ENCODE results near the gene IFFO2. TPM values are rescaled to one million over a fixed set of nuclear protein-coding genes. Genes with fewer than 3 reads are reported as not detected.

The IFFO2 gene
- 100 to 1,000 TPM in 1 of 3 donors, 10 to 100 TPM in 2; 52.4 to 105 (median 66.5) TPM for total RNA-seq
- 27.0 TPM for total RNA-seq (2013)

GRCh38 chr1:18956193-18957135, at the start of gene IFFO2:
Gene IFFO2, minus strand, starts transcription at chr1:18956676. Its CDS starts 344 bp downstream, at chr1:18956332.
- Histone ChIP-seq H3K4me1 (ENCODE audit: control insufficient read depth, insufficient read depth, low read length) (peaks cover 53% of the 10 kb centered on the region), H3K9me3 (ENCODE audit: control insufficient read depth, insufficient read depth, low read length) (no peaks in the 10 kb centered on the region), H3K36me3 (ENCODE audit: control insufficient read depth, insufficient read depth, low read length) (no peaks in the 10 kb centered on the region), H3K4me3 (ENCODE audit: low read length) (peak within 1 kb of the TSS; percentile 62), H3K27me3 (ENCODE audit: control insufficient read depth, insufficient read depth, low read length) (no peaks in the 10 kb centered on the region), H3K27ac (ENCODE audit: low read length) (peak within 1 kb of the TSS; percentile 49)
- peak within 1 kb of the TSS; percentile 87 for H3K4me3 Mint-ChIP-seq
- ATAC-seq (peak; percentile 79 to 93 (median 80)), DNase-seq (peak; percentile 99)
- under 1% methylated on average over 119 of the region's 119 CpGs for WGBS (ENCODE audit: insufficient coverage)
- peaks cover 53 to 58% of the 10 kb centered on the region in 2 donors for H3K4me1 Mint-ChIP-seq
- TF ChIP-seq, protein P1, sequence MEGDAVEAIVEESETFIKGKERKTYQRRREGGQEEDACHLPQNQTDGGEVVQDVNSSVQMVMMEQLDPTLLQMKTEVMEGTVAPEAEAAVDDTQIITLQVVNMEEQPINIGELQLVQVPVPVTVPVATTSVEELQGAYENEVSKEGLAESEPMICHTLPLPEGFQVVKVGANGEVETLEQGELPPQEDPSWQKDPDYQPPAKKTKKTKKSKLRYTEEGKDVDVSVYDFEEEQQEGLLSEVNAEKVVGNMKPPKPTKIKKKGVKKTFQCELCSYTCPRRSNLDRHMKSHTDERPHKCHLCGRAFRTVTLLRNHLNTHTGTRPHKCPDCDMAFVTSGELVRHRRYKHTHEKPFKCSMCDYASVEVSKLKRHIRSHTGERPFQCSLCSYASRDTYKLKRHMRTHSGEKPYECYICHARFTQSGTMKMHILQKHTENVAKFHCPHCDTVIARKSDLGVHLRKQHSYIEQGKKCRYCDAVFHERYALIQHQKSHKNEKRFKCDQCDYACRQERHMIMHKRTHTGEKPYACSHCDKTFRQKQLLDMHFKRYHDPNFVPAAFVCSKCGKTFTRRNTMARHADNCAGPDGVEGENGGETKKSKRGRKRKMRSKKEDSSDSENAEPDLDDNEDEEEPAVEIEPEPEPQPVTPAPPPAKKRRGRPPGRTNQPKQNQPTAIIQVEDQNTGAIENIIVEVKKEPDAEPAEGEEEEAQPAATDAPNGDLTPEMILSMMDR (IDR thresholded peaks at IDR 0.05), result no peak
- peak within 1 kb of the TSS; percentile 85 to 100 for H3K27ac Mint-ChIP-seq
- no peaks in the 10 kb centered on the region for H3K36me3 Mint-ChIP-seq
- intact Hi-C loops (cut with micrococcal nuclease), result loop anchor here (2.0 kb wide), 1 partner anchor 54 kb away; the partner anchor contains the start of gene ALDH4A1
- peaks cover 0 to 4% of the 10 kb centered on the region in 2 donors for H3K27me3 Mint-ChIP-seq (ENCODE audit: low read depth in 2 of 2)
- H3K9me3 Mint-ChIP-seq, result no peaks in the 10 kb centered on the region

- H3K9me3 Mint-ChIP-seq, result peaks cover 0 to 7% of the 10 kb centered on the region in 2 donors
- H3K27ac ChIP-seq (ENCODE audit: low read length), result no peak overlapping the region
- TF ChIP-seq, protein P1 (IDR thresholded peaks at IDR 0.05), result no peak
- peaks cover 0 to 9% of the 10 kb centered on the region in 2 donors for H3K4me1 Mint-ChIP-seq
- intact Hi-C loops (cut with micrococcal nuclease), result no loop called here
- no peaks in the 10 kb centered on the region for H3K27me3 ChIP-seq (ENCODE audit: control insufficient read depth, insufficient read depth, low read length)
- H3K27me3 Mint-ChIP-seq (ENCODE audit: low read depth in 2 of 2), result peaks cover 11 to 14% of the 10 kb centered on the region in 2 donors
- no peak for DNase-seq
- no peak overlapping the region for H3K4me3 ChIP-seq (ENCODE audit: low read length)
- no peak overlapping the region for H3K27ac Mint-ChIP-seq
- peaks cover 6% of the 10 kb centered on the region for H3K36me3 Mint-ChIP-seq
- 51% methylated on average over 4 of the region's 4 CpGs for WGBS (ENCODE audit: insufficient coverage)
- no peaks in the 10 kb centered on the region for H3K36me3 ChIP-seq (ENCODE audit: control insufficient read depth, insufficient read depth, low read length)
- peaks cover 8% of the 10 kb centered on the region for H3K4me1 ChIP-seq (ENCODE audit: control insufficient read depth, insufficient read depth, low read length)
- H3K9me3 ChIP-seq (ENCODE audit: control insufficient read depth, insufficient read depth, low read length), result no peaks in the 10 kb centered on the region
- H3K4me3 Mint-ChIP-seq, result no peak overlapping the region
- ATAC-seq, result no peak
These were observed 49.5 kb upstream of the IFFO2 start for GRCh38 chr1:19006000-19006399.

GRCh38 chr1:19003371-19004290, 47.2 kb upstream of the IFFO2 start:
- H3K27me3 Mint-ChIP-seq (ENCODE audit: low read depth in 2 of 2), result peaks cover 14 to 20% of the 10 kb centered on the region in 2 donors
- WGBS (ENCODE audit: insufficient coverage), result 87% methylated on average over 11 of the region's 11 CpGs
- peaks cover 0 to 17% of the 10 kb centered on the region in 2 donors for H3K9me3 Mint-ChIP-seq
- no peak for ATAC-seq
- Histone ChIP-seq H3K27me3 (ENCODE audit: control insufficient read depth, insufficient read depth, low read length) (no peaks in the 10 kb centered on the region), H3K9me3 (ENCODE audit: control insufficient read depth, insufficient read depth, low read length) (no peaks in the 10 kb centered on the region), H3K27ac (ENCODE audit: low read length) (no peak overlapping the region), H3K4me1 (ENCODE audit: control insufficient read depth, insufficient read depth, low read length) (no peaks in the 10 kb centered on the region), H3K36me3 (ENCODE audit: control insufficient read depth, insufficient read depth, low read length) (no peaks in the 10 kb centered on the region), H3K4me3 (ENCODE audit: low read length) (no peak overlapping the region)
- no peak for DNase-seq
- H3K27ac Mint-ChIP-seq, result no peak overlapping the region
- no peaks in the 10 kb centered on the region for H3K4me1 Mint-ChIP-seq
- intact Hi-C loops (cut with micrococcal nuclease), result no loop called here
- TF ChIP-seq, protein P1 (IDR thresholded peaks at IDR 0.05), result no peak
- H3K36me3 Mint-ChIP-seq, result peaks cover 17% of the 10 kb centered on the region
- no peak overlapping the region for H3K4me3 Mint-ChIP-seq

Measured in natural killer cell (primary cell).